Renal cortex interstitium (tissue), 3 donors: ENCODE data around the gene AARS1. TPM values are rescaled to one million over a fixed set of nuclear protein-coding genes. Genes with fewer than 3 reads are reported as not detected.

Source experiments
- polyA plus RNA-seq, 3 donors: library from polyadenylated mRNA; unstranded; fragments of 120-200 nt; gene quantifications; one replicate each; pipeline ENCODE4 v1.2.1, GENCODE V29; 2013; ENCODE audit not compliant: insufficient read length in 3 of 3

The AARS1 gene
- polyA plus RNA-seq, 3 donors, result 82.2 to 85.2 (median 83.0) TPM

Other genes with a start within 250 kb of the AARS1 start
- 10 to 100 TPM; 32.8 to 49.3 (median 36.6) TPM for gene PDPR, start 175.2 kb downstream of the AARS1 start, polyA plus RNA-seq
- gene CLEC18C, start 115.7 kb downstream of the AARS1 start, polyA plus RNA-seq, result 10 to 100 TPM; 51.2 to 74.9 (median 67.8) TPM
- gene EXOSC6, start 37.6 kb downstream of the AARS1 start, polyA plus RNA-seq, result 10 to 100 TPM; 14.5 to 18.3 (median 16.3) TPM
- gene DDX19B, start 9.7 kb upstream of the AARS1 start, polyA plus RNA-seq, result 10 to 100 TPM; 33.0 to 36.4 (median 33.9) TPM
- 10 to 100 TPM; 50.7 to 52.1 (median 52.0) TPM for gene DDX19A, start 57.4 kb upstream of the AARS1 start, polyA plus RNA-seq
- gene ST3GAL2, start 149.6 kb upstream of the AARS1 start, polyA plus RNA-seq, result 10 to 100 TPM; 24.8 to 34.1 (median 27.4) TPM
- 10 to 100 TPM; 13.5 to 21.1 (median 15.2) TPM for gene FCSK, start 165.1 kb upstream of the AARS1 start, polyA plus RNA-seq
- 10 to 100 TPM; 63.4 to 76.0 (median 70.9) TPM for gene COG4, start 234.0 kb upstream of the AARS1 start, polyA plus RNA-seq
- gene SF3B3, start 234.3 kb upstream of the AARS1 start, polyA plus RNA-seq, result 100 to 1,000 TPM; 367 to 388 (median 382) TPM